GM10248 (cell line): ENCODE results near the gene RTL10.

ENCODE experiments used
- CTCF ChIA-PET: fragments of 300-600 bp; sonication (Branson Sonifier 250); formaldehyde crosslinking; extraction: SDS; loops from one replicate; lab custom pipeline; 2021; ENCODE audit warnings: antibody characterized with exemption; lab: Yijun Ruan, JAX
- POLR2A ChIA-PET: fragments of 350-650 bp; sonication (Branson Sonifier 250); formaldehyde crosslinking; extraction: SDS; loops from one replicate; lab custom pipeline; 2020; ENCODE audit warnings: antibody characterized with exemption; lab: Yijun Ruan, JAX
- DNase-seq: peaks from one replicate; pipeline ENCODE4 v3.0.0; 2012; ENCODE audit errors: extremely low spot score
- TF ChIP-seq, protein P1 (sequence below): IDR thresholded peaks from 2 replicates; pipeline ENCODE4 v1.5.1; 2012; ENCODE audit warnings: mild to moderate bottlenecking, low read depth; ENCODE audit errors: extremely low read depth, missing control alignments, control extremely low read depth

The RTL10 gene

DNA sequence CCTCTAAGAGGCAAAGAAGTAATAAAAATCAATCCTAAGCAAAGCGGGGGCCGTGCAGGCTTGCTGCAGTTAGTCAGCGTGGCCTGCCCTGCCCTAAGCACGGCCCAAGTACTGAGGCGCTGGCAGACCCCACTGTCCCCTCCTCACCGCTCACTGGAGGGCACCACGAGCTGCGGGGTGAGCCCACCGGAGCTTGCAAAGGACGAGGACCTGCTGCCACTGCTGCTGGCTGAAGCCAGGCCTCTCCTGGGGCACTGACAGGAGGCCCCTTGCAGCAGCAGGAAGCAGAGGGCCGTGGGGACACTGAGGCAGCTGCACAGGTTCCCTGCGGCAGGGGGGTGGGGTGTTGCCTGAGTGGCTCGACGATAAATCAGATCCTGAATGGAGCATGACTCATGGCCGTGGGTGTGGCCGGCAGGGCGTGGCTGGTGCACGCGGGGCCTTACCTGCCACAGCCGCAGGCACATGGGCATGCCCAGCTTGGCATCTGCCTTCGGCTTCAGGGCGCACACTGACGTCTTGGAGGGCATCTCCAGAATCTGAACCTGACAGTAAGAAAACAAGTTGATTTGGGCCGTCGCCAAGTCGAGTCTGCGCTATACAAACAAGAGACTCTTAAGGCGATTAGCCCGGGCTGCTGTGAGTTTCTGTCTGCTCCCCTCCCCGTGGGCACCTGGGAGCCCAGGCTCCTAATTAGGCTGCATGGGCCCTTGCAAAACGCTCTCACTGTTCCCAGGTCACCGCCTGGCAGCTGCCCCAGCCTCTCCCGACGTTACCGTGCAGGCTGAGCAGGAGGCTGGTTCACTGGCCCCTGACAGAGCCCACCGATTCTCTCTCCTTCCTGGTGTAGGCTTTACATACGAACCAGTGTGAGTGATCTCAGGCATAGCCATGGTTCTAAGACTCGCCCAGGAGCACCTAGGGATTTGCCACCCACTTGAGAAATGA lies 48.2 kb downstream of the RTL10 start:
- ChIA-PET POLR2A (no interaction called here), CTCF (interaction anchor here (1.2 kb wide), 1 partner anchor 15 kb away, joined by 3 read pairs; no protein-coding TSS in a partner anchor)
- no peak for DNase-seq
- TF ChIP-seq, protein P1, sequence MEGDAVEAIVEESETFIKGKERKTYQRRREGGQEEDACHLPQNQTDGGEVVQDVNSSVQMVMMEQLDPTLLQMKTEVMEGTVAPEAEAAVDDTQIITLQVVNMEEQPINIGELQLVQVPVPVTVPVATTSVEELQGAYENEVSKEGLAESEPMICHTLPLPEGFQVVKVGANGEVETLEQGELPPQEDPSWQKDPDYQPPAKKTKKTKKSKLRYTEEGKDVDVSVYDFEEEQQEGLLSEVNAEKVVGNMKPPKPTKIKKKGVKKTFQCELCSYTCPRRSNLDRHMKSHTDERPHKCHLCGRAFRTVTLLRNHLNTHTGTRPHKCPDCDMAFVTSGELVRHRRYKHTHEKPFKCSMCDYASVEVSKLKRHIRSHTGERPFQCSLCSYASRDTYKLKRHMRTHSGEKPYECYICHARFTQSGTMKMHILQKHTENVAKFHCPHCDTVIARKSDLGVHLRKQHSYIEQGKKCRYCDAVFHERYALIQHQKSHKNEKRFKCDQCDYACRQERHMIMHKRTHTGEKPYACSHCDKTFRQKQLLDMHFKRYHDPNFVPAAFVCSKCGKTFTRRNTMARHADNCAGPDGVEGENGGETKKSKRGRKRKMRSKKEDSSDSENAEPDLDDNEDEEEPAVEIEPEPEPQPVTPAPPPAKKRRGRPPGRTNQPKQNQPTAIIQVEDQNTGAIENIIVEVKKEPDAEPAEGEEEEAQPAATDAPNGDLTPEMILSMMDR = no peak

DNA sequence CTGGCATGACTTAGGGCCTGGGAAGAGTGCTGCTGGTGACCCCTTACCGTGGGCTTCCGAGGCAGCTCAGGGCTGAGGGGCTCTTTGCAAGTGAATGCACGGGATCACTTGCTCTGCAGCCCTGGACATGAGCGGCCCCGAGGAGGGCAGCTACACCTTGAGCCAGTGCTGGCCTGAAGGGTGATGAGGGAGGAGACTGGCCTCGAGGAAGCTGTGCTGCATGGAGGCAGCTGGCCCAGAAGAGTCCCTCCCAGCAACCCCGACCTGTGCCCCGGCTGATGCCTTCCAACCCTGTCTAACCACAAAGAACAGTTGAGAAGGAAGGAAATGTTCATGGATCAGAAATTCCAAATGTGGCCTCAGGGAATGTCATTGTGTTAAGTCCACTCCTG lies 48.9 kb downstream of the RTL10 start:
- no peak for DNase-seq
- TF ChIP-seq, protein P1 = no peak
- POLR2A ChIA-PET = no interaction called here
- CTCF ChIA-PET = no interaction called here
